HG02870 (cell line): ENCODE results near the gene TDRD9.
"Not testable (repeated sequence)": the region's sequence is repeated elsewhere in the genome, so short reads cannot be mapped to it uniquely, and the experiment has no call there.

ENCODE experiments used
- ATAC-seq: cut with Tn5 transposase; IDR thresholded peaks from one replicate; pipeline ENCODE4 v1.9.1; 2021; ENCODE audit warnings: mild to moderate bottlenecking, moderate library complexity; ENCODE audit not compliant: unreplicated experiment

Gene TDRD9

GRCh38 chr14:103921855-103922200 is 6.4 kb upstream of the TDRD9 start:
- not testable (repeated sequence) for ATAC-seq

- no peak for ATAC-seq
Measured at GRCh38 chr14:103923863-103924262, 4.4 kb upstream of the TDRD9 start.

GRCh38 chr14:103925316-103925715 is 2.9 kb upstream of the TDRD9 start:
- no peak for ATAC-seq

GRCh38 chr14:103927566-103927965 is 690 bp upstream of the TDRD9 start:
- ATAC-seq: no peak

- no peak for ATAC-seq
Measured at GRCh38 chr14:103930051-103930604, 1.9 kb downstream of the TDRD9 start.

GRCh38 chr14:103931422-103931821 is 3.2 kb downstream of the TDRD9 start:
- ATAC-seq: no peak

GRCh38 chr14:103932791-103933490 is 4.7 kb downstream of the TDRD9 start:
- no peak for ATAC-seq

- no peak for ATAC-seq
Measured at GRCh38 chr14:103935102-103935501, 6.8 kb downstream of the TDRD9 start.

- no peak for ATAC-seq
Measured at GRCh38 chr14:103941462-103941861, 13.2 kb downstream of the TDRD9 start.

GRCh38 chr14:103941973-103942736 is 13.9 kb downstream of the TDRD9 start, which contains the start of gene RD3L:
RD3L (minus strand) TSS chr14:103942529; CDS start chr14:103941695, 834 bp downstream.
- ATAC-seq: no peak

GRCh38 chr14:103943673-103944072 is 15.4 kb downstream of the TDRD9 start:
- no peak for ATAC-seq

- no peak for ATAC-seq
Measured at GRCh38 chr14:103946975-103947374, 18.7 kb downstream of the TDRD9 start.

GRCh38 chr14:103948442-103948841 is 20.2 kb downstream of the TDRD9 start:
- no peak for ATAC-seq

- ATAC-seq: no peak
Measured at GRCh38 chr14:103949131-103949790, 21.0 kb downstream of the TDRD9 start.

- ATAC-seq: no peak
Measured at GRCh38 chr14:103960457-103961055, 32.3 kb downstream of the TDRD9 start.

- ATAC-seq: no peak
Measured at GRCh38 chr14:103961928-103962578, 33.8 kb downstream of the TDRD9 start.

GRCh38 chr14:103966631-103967030 is 38.4 kb downstream of the TDRD9 start:
- no peak for ATAC-seq

GRCh38 chr14:103969961-103970360 is 41.7 kb downstream of the TDRD9 start:
- no peak for ATAC-seq

- ATAC-seq: no peak
Measured at GRCh38 chr14:103973354-103973753, 45.1 kb downstream of the TDRD9 start.

GRCh38 chr14:103974575-103974974 is 46.3 kb downstream of the TDRD9 start:
- ATAC-seq: no peak
